Measurements from ENCODE around the gene RAD23A. TPM values are rescaled to one million over a fixed set of nuclear protein-coding genes. Genes with fewer than 3 reads are reported as not detected.

RAD23A gene
- total RNA-seq, 2 experiments from 2014 or later = 90.0 to 92.7 TPM

- DNase-seq (peak; percentile 27 to 81 (median 56)), ATAC-seq (ENCODE audit: poor library complexity) (peak; percentile 68)
- CTCF ChIA-PET = no interaction called here
Observed at GRCh38 chr19:12994701-12995595, 49.3 kb downstream of the RAD23A start, which contains the start of gene NFIX. Gene NFIX, plus strand, starts transcription at chr19:12995475. Its CDS starts 363 bp downstream, at chr19:12995838.

DNA sequence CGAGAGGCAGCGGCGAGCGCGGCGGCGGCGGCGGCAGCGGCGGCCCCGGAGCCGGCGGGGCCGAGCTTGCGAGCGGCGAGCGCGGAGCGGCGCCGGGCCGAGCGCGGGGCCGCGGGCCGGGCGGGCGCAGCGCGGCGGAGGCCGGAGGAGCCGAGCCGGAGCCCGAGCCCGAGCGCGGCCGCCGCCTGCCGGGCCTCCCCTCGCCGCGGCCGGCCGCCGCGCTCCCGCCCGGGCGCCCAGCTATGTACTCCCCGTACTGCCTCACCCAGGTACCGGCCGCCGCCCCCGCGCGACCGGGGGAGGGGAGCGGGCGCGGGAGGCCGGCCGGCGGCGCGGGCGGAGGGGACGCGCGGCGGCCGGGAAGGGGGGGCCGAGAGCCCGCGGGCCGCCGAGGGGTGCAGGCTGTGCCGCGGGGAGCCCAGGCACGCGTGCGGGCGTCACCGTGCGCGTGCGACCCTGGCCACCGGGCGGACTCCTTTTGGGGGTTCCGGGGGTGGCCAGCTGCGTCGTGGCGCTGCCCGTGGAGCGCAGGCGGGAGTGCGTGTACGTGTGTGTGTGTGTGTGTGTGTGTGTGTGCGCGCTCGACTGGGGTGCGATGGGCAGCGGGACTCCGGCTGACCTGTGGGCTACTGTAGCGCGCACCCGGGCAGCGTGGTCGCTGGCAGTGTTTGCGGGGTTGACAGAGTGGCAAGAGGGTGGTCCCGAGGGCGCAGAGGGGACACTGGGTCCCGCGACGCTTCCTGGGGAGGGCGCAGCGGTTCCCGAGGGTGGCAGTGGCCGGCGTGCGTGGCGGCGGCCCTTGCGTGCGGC is 50.1 kb downstream of the RAD23A start:
- Mint-ChIP-seq H3K4me3 (peak overlapping the region; percentile 88), H3K4me1 (ENCODE audit: low read depth) (peaks cover 10% of the 10 kb centered on the region), H3K9me3 (no peaks in the 10 kb centered on the region), H3K27me3 (peaks cover 6% of the 10 kb centered on the region), H3K27ac (no peak overlapping the region), H3K36me3 (ENCODE audit: low read depth) (peaks cover 4% of the 10 kb centered on the region)
- H3K9me3 ChIP-seq (ENCODE audit: control insufficient read depth in 1 of 2, insufficient read depth in 1 of 2, low read length in 2 of 2) = no peaks in the 10 kb centered on the region
- DNase-seq = peak in 3 of 14 experiments; percentile 16 to 47 (median 37)
- TF ChIP-seq, protein P1, sequence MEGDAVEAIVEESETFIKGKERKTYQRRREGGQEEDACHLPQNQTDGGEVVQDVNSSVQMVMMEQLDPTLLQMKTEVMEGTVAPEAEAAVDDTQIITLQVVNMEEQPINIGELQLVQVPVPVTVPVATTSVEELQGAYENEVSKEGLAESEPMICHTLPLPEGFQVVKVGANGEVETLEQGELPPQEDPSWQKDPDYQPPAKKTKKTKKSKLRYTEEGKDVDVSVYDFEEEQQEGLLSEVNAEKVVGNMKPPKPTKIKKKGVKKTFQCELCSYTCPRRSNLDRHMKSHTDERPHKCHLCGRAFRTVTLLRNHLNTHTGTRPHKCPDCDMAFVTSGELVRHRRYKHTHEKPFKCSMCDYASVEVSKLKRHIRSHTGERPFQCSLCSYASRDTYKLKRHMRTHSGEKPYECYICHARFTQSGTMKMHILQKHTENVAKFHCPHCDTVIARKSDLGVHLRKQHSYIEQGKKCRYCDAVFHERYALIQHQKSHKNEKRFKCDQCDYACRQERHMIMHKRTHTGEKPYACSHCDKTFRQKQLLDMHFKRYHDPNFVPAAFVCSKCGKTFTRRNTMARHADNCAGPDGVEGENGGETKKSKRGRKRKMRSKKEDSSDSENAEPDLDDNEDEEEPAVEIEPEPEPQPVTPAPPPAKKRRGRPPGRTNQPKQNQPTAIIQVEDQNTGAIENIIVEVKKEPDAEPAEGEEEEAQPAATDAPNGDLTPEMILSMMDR (IDR thresholded peaks at IDR 0.05) = no peak
- no peaks in the 10 kb centered on the region for H3K36me3 ChIP-seq (ENCODE audit: insufficient read depth, low read length)
- H3K27ac ChIP-seq (ENCODE audit: low read depth in 1 of 2, low read length in 2 of 2) = no peak overlapping the region
- no peaks in the 10 kb centered on the region for H3K27me3 ChIP-seq (ENCODE audit: control insufficient read depth in 1 of 2, insufficient read depth in 2 of 2, low read length in 2 of 2)
- ChIA-PET POLR2A (no interaction called here), CTCF (interaction anchor here (1.0 kb wide), 1 partner anchor 66 kb away, joined by 4 read pairs; no protein-coding TSS in a partner anchor)
- peak; percentile 26 for ATAC-seq (ENCODE audit: poor library complexity)
- peaks cover 15% of the 10 kb centered on the region for H3K4me1 ChIP-seq (ENCODE audit: insufficient read depth, low read length)
- intact Hi-C loops (cut with DNase I, micrococcal nuclease) = no loop called here
- peak overlapping the region; percentile 47 for H3K4me3 ChIP-seq (ENCODE audit: low read length)

More at GRCh38 chr19:12994701-12995595, 49.3 kb downstream of the RAD23A start, which contains the start of gene NFIX:
- POLR2A ChIA-PET = no interaction called here
- intact Hi-C loops (cut with DNase I, micrococcal nuclease) = no loop called here
- H3K27me3 Mint-ChIP-seq = peaks cover 6% of the 10 kb centered on the region
- Histone ChIP-seq H3K36me3 (ENCODE audit: insufficient read depth, low read length) (no peaks in the 10 kb centered on the region), H3K4me3 (ENCODE audit: low read length) (peak within 1 kb of the TSS; percentile 55), H3K27ac (ENCODE audit: low read depth in 1 of 2, low read length in 2 of 2) (no peak within 1 kb of the TSS), H3K27me3 (ENCODE audit: control insufficient read depth in 1 of 2, insufficient read depth in 2 of 2, low read length in 2 of 2) (no peaks in the 10 kb centered on the region), H3K4me1 (ENCODE audit: insufficient read depth, low read length) (peaks cover 15% of the 10 kb centered on the region), H3K9me3 (ENCODE audit: control insufficient read depth in 1 of 2, insufficient read depth in 1 of 2, low read length in 2 of 2) (no peaks in the 10 kb centered on the region)
- TF ChIP-seq, protein P1 (IDR thresholded peaks at IDR 0.05) = no peak
- no peaks in the 10 kb centered on the region for H3K9me3 Mint-ChIP-seq
- peak within 1 kb of the TSS; percentile 94 for H3K4me3 Mint-ChIP-seq
- H3K27ac Mint-ChIP-seq = peak within 1 kb of the TSS; percentile 57
- H3K4me1 Mint-ChIP-seq (ENCODE audit: low read depth) = peaks cover 10% of the 10 kb centered on the region
- H3K36me3 Mint-ChIP-seq (ENCODE audit: low read depth) = peaks cover 4% of the 10 kb centered on the region

DNA sequence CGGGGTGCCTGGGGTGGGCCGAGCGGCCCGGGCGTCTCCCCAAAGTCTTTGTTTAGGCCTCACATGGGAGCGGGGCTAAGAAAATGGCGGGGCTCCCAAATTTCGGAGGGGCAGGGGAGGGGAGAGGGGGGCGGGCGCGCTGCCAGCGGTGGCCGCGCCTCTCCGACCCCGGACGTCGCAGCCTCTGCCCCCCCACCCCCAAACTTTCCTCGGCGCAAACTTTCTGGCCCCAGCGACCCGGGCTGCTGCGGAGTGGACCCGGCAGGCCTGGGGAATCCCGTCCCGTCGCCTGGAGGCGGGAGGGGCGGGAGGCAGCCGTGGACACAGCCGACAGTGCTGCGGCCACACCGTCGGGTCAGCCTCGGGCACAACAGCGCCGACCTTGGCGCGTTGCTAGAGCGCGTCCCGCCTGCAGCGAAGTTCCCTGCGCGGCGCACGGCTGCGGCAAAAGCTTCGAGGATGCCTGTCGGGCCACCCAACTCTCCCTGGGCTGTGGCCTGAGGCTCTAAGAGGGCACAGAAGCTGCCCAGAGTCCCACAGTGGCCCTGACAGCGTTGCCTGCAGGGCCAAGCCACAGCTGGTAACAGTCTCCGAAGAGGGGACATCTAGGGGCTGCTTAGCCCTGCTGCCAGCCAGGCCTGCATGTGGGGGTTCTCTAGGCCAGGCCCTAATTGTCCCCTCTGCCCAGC is 50.9 kb downstream of the RAD23A start:
- Histone ChIP-seq H3K4me1 (ENCODE audit: insufficient read depth, low read length) (peaks cover 15% of the 10 kb centered on the region), H3K36me3 (ENCODE audit: insufficient read depth, low read length) (no peaks in the 10 kb centered on the region), H3K9me3 (ENCODE audit: control insufficient read depth in 1 of 2, insufficient read depth in 1 of 2, low read length in 2 of 2) (no peaks in the 10 kb centered on the region), H3K4me3 (ENCODE audit: low read length) (no peak overlapping the region), H3K27me3 (ENCODE audit: control insufficient read depth in 1 of 2, insufficient read depth in 2 of 2, low read length in 2 of 2) (no peaks in the 10 kb centered on the region), H3K27ac (ENCODE audit: low read depth in 1 of 2, low read length in 2 of 2) (no peak overlapping the region)
- H3K27me3 Mint-ChIP-seq = peaks cover 6% of the 10 kb centered on the region
- H3K9me3 Mint-ChIP-seq = no peaks in the 10 kb centered on the region
- intact Hi-C loops (cut with DNase I, micrococcal nuclease) = no loop called here
- TF ChIP-seq, protein P1 (IDR thresholded peaks at IDR 0.05) = no peak
- peaks cover 10% of the 10 kb centered on the region for H3K4me1 Mint-ChIP-seq (ENCODE audit: low read depth)
- ATAC-seq (ENCODE audit: poor library complexity) (no peak), DNase-seq (no peak)
- peak overlapping the region; percentile 81 for H3K4me3 Mint-ChIP-seq
- H3K36me3 Mint-ChIP-seq (ENCODE audit: low read depth) = peaks cover 4% of the 10 kb centered on the region
- ChIA-PET POLR2A (no interaction called here), CTCF (interaction anchor here (1.0 to 1.3 kb wide), 2 partner anchors 31 to 65 kb away, joined by 3 to 4 read pairs; no protein-coding TSS in a partner anchor)
- no peak overlapping the region for H3K27ac Mint-ChIP-seq

All from CD4-positive, alpha-beta T cell (primary cell).